Activated naive CD8-positive, alpha-beta T cell treated with anti-CD3 and anti-CD28 coated beads, Interleukin-2, amount 50 U/mL, for 24 hours (primary cell): ENCODE measurements around the gene SYDE1.

ENCODE experiments used
- ATAC-seq: fragments of 150-1000 bp; cut with Tn5 transposase; one replicate; pipeline ENCODE4 v1.10.0; 2021
- DNase-seq: peaks from one replicate; pipeline ENCODE4 v3.0.0; 2021
- H3K27ac Mint-ChIP-seq: one replicate; pipeline ENCODE4 v1.8.0; 2021; ENCODE audit warnings: mild to moderate bottlenecking, mixed read lengths
- H3K27me3 Mint-ChIP-seq: one replicate; pipeline ENCODE4 v1.8.0; 2021; ENCODE audit warnings: mixed read lengths
- H3K36me3 Mint-ChIP-seq: one replicate; pipeline ENCODE4 v1.8.0; 2021; ENCODE audit warnings: low read depth, mixed read lengths
- H3K4me1 Mint-ChIP-seq: one replicate; pipeline ENCODE4 v1.8.0; 2021; ENCODE audit warnings: mixed read lengths
- H3K4me3 Mint-ChIP-seq: one replicate; pipeline ENCODE4 v1.8.0; 2021; ENCODE audit warnings: mild to moderate bottlenecking, moderate library complexity, mixed read lengths
- H3K9me3 Mint-ChIP-seq: one replicate; pipeline ENCODE4 v1.8.0; 2021; ENCODE audit warnings: mixed read lengths

The SYDE1 gene

GRCh38 chr19:15115080-15115479 is 7.9 kb downstream of the SYDE1 start:
- Mint-ChIP-seq H3K4me3 (no peak overlapping the region), H3K4me1 (no peaks in the 10 kb centered on the region), H3K36me3 (peaks cover 29% of the 10 kb centered on the region), H3K27ac (no peak overlapping the region), H3K9me3 (no peaks in the 10 kb centered on the region), H3K27me3 (no peaks in the 10 kb centered on the region)
- no peak for ATAC-seq
- no peak for DNase-seq

DNA sequence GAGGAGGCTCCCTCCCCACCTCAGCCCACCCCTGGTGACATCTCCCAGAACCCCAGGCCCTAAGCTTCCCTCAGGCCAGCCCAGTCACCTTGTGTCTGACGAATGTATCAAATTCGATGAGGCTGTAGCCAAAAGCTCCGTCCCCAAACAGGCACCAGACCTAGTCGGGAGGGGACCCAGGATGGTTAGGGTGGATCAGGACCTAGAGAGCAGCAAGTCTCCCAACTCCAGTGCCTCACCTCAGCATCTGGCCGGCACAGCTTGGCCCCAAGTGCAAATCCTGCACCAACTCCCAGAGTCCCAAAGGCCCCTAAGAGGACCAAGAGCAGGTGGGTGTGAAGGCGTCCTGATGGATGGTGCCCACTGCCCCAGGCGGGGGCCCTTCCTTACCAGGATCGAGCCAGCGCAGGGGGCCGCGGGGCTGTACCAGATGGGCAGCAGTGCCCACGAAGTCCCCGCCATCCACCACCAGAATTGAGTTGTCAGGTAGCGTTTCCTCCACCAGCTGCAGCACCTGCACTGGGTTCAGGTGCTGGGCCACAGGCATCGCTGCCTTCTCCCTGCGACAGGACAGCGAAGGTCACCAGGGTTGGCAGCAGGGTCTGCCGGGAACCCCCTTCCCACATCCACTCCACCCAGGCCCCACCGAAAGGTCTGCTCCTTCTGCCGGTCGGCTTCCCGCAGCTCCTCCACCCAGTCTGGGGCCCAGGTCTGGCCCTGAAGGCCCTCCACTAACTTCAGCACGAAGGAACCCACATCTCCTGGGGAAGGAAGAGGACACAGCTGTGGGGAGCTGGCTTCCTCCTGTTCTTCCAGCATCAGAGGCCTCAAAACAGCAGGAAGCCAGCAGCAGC is 8.8 kb downstream of the SYDE1 start:
- Mint-ChIP-seq H3K9me3 (no peaks in the 10 kb centered on the region), H3K4me1 (no peaks in the 10 kb centered on the region), H3K36me3 (peaks cover 38% of the 10 kb centered on the region)

GRCh38 chr19:15116856-15117255 is 9.7 kb downstream of the SYDE1 start:
- Mint-ChIP-seq H3K36me3 (peaks cover 39% of the 10 kb centered on the region), H3K4me1 (no peaks in the 10 kb centered on the region)
- DNase-seq: no peak

More for the DNA sequence above, 8.8 kb downstream of the SYDE1 start:
- ATAC-seq (no peak), DNase-seq (no peak)
- Mint-ChIP-seq H3K27ac (no peak overlapping the region), H3K27me3 (no peaks in the 10 kb centered on the region), H3K4me3 (no peak overlapping the region)

GRCh38 chr19:15118248-15118647 is 11.0 kb downstream of the SYDE1 start:
- H3K9me3 Mint-ChIP-seq: no peaks in the 10 kb centered on the region
- no peaks in the 10 kb centered on the region for H3K4me1 Mint-ChIP-seq
- ATAC-seq (no peak), DNase-seq (no peak)
- no peak overlapping the region for H3K4me3 Mint-ChIP-seq
- no peak overlapping the region for H3K27ac Mint-ChIP-seq
- peaks cover 45% of the 10 kb centered on the region for H3K36me3 Mint-ChIP-seq
- H3K27me3 Mint-ChIP-seq: no peaks in the 10 kb centered on the region

More at GRCh38 chr19:15116856-15117255, 9.7 kb downstream of the SYDE1 start:
- H3K27ac Mint-ChIP-seq: no peak overlapping the region
- no peak for ATAC-seq
- H3K9me3 Mint-ChIP-seq: no peaks in the 10 kb centered on the region
- no peaks in the 10 kb centered on the region for H3K27me3 Mint-ChIP-seq
- no peak overlapping the region for H3K4me3 Mint-ChIP-seq

GRCh38 chr19:15118789-15119494 is 11.7 kb downstream of the SYDE1 start:
- Mint-ChIP-seq H3K4me1 (peaks cover under 1% of the 10 kb centered on the region), H3K27me3 (no peaks in the 10 kb centered on the region), H3K36me3 (peaks cover 45% of the 10 kb centered on the region), H3K4me3 (no peak overlapping the region), H3K27ac (no peak overlapping the region), H3K9me3 (no peaks in the 10 kb centered on the region)
- DNase-seq (no peak), ATAC-seq (no peak)

- H3K27ac Mint-ChIP-seq: no peak overlapping the region
- H3K4me3 Mint-ChIP-seq: no peak overlapping the region
- H3K36me3 Mint-ChIP-seq: peaks cover 42% of the 10 kb centered on the region
Observed at GRCh38 chr19:15120135-15121026, 13.2 kb downstream of the SYDE1 start.

DNA sequence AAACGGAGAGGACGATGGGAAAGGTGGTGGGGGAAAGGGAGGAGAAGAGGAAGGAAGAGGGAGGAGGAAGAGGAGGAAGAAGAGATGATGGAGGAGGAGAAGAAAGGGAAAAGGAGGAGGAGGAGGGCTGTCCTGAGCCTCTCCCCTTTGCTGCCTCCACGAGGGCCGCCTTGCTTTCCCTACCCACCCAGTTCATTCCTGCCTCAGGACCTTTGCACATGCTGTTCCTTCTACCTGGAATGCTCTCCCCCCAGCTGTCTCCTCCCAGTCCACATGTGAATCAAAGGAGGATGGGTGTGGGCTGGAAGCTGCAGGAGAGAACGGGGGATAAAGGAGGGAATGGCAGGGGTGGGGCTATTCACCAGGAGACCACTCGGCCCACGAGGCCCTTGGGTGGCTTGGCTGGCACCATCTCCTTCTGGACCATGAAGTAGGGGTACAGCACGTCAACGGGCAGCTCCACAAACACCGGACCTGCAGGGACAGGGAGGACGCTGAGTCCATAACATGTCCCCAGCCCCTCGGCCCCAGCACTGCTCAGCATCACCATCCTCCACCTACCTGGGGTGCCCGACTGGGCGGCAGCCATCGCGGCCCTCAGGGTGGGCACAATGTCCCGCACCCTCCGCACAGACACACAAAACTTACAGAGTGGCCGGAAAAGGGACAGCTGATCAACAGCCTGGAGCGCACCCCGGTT is 15.3 kb downstream of the SYDE1 start:
- Mint-ChIP-seq H3K27me3 (peaks cover 6% of the 10 kb centered on the region), H3K27ac (no peak overlapping the region), H3K9me3 (no peaks in the 10 kb centered on the region), H3K4me1 (peaks cover 18% of the 10 kb centered on the region), H3K36me3 (peaks cover 40% of the 10 kb centered on the region), H3K4me3 (no peak overlapping the region)
- ATAC-seq: no peak
- no peak for DNase-seq

More at GRCh38 chr19:15120135-15121026, 13.2 kb downstream of the SYDE1 start:
- DNase-seq: no peak
- peaks cover 2% of the 10 kb centered on the region for H3K27me3 Mint-ChIP-seq
- no peak for ATAC-seq
- no peaks in the 10 kb centered on the region for H3K9me3 Mint-ChIP-seq
- peaks cover 9% of the 10 kb centered on the region for H3K4me1 Mint-ChIP-seq

DNA sequence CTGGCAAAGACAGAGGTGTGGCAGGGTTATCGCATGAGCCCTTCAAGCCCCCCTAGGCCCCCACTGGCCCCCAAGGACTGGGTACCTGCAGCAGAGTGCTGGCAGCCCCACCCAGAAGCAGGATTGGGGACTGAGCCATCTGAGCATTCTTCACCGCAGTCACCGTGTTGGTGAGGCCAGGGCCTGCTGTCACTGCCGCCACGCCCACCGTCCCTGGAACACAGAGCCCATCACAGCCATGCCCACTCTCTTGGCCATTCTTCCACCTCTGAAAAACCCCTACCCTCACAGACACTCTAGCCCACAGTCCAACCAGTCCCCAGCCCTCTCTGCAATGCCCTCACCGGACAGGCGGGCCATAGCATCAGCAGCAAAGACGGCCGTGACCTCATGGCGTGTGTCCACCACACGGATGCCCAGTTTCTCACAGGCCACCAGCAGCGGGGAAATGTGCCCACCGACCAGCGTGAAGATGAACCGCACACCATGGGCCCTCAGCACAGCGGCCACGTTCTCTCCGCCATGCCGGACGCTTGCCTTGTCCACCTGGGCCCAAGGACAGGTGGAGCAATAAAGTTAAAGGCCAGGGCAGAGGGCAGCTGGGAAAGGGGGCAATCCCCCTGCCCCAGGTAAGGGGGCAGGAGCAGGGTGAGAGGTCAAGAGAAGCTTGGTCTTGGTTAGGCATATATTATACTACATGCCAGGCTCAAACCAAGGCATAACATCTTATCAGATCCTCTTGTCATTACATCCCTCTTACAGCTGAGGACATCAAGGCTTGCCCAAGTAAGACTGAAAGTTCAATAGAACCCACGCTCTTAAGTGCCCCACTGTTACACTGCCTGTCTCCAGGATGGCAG is 16.1 kb downstream of the SYDE1 start:
- Mint-ChIP-seq H3K27ac (no peak overlapping the region), H3K4me3 (peak overlapping the region; percentile 93), H3K4me1 (peaks cover 18% of the 10 kb centered on the region), H3K36me3 (peaks cover 35% of the 10 kb centered on the region), H3K27me3 (peaks cover 6% of the 10 kb centered on the region), H3K9me3 (no peaks in the 10 kb centered on the region)
- ATAC-seq: no peak
- DNase-seq: no peak

DNA sequence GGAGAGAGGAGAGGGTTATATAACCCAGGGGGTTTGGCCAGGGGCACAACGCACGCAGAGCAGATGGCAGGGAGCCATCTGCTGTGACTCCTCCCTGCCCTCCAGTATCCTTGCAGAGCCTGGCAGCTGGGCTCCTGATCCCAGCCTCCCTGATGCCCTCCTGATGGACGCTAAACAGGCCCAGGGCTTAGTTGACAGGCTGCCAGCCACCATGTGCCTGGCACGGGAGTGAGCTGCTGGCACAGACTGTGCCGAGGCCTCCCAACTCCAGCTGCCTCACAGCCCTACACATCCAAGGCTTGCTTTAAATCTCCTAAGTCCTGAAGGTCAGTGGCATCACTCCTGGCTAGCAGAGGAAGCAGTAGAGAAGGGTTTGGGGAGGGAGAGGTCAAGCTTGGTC is 16.7 kb downstream of the SYDE1 start:
- no peaks in the 10 kb centered on the region for H3K9me3 Mint-ChIP-seq
- peaks cover 28% of the 10 kb centered on the region for H3K36me3 Mint-ChIP-seq
- peak overlapping the region; percentile 93 for H3K4me3 Mint-ChIP-seq
- peaks cover 19% of the 10 kb centered on the region for H3K4me1 Mint-ChIP-seq
- H3K27ac Mint-ChIP-seq: peak overlapping the region; percentile 97
- ATAC-seq (no peak), DNase-seq (no peak)
- peaks cover 6% of the 10 kb centered on the region for H3K27me3 Mint-ChIP-seq

DNA sequence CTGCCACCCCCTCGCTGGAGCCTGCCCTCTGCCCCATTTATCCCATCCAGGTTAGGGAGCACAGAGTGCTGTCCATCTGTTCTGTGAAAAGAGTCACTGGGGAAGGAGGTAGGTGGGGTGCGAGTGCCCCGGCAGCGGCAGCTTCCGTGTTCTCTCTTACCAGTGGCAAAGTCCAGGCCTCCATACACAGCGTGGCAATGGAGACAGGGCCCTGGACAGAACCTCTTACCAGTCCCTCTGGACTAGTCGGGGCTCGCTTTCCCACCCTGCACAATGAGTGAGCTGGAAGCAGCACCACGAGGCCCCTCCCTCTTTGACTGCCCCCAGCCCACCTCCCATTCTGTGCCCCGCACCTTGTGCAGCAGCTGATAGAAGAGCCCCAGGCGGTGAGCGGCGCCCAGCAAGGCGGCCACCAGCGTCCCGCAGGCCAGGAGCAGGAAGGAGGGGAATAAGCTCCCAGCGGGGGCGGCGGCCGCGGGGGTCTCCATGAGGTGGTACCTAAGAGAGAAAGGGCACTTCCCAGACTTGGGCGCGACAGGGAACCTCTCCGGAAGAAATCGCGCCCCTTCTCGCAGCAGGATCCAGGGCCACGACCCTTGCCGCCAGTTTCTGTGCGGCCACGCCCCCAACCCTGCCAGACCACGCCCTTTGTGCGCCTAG is 17.5 kb downstream of the SYDE1 start:
- Mint-ChIP-seq H3K4me1 (peaks cover 26% of the 10 kb centered on the region), H3K9me3 (no peaks in the 10 kb centered on the region), H3K36me3 (peaks cover 22% of the 10 kb centered on the region), H3K27ac (peak overlapping the region; percentile 97), H3K27me3 (peaks cover 6% of the 10 kb centered on the region), H3K4me3 (peak overlapping the region; percentile 93)
- ATAC-seq: no peak
- DNase-seq: no peak

GRCh38 chr19:15125232-15126067 is 18.2 kb downstream of the SYDE1 start:
- H3K4me3 Mint-ChIP-seq: peak overlapping the region; percentile 93
- peaks cover 6% of the 10 kb centered on the region for H3K27me3 Mint-ChIP-seq
- H3K9me3 Mint-ChIP-seq: no peaks in the 10 kb centered on the region
- H3K36me3 Mint-ChIP-seq: peaks cover 17% of the 10 kb centered on the region
- H3K27ac Mint-ChIP-seq: peak overlapping the region; percentile 97
- ATAC-seq: peak; percentile 90
- peaks cover 34% of the 10 kb centered on the region for H3K4me1 Mint-ChIP-seq
- DNase-seq: peak; percentile 99
